ENCODE data around the gene PLCD4.

DNA sequence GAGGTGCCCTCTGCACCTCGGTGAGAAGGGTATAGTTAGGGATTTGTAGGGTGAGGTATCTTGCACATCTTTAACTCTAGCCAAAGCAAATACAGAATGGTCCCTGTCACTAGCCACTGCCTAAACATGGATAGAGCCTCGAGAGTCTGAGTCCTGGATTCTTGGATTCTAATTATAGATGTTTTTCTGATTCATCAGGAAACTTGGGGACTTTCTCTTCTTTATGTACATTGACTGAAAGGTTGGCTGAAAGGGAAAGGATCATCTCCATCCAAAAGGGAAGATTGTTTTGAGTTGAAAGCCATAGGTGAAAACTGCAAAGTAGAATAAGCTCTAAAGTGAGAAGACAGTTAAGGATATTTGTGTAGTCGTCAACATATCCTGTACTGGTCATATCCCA is 72.4 kb downstream of the PLCD4 start:
- TF ChIP-seq POLR2A (IDR thresholded peaks at IDR 0.05) (no peak), CTCF (IDR thresholded peaks at IDR 0.05) (no peak)
